HG03025 (cell line): ENCODE data around the gene PARD6B.
"Not testable (repeated sequence)": the region's sequence is repeated elsewhere in the genome, so short reads cannot be mapped to it uniquely, and the experiment has no call there.

Source experiments
- ATAC-seq: cut with Tn5 transposase; IDR thresholded peaks from one replicate; pipeline ENCODE4 v1.9.1; 2021; ENCODE audit warnings: mild to moderate bottlenecking, moderate library complexity; ENCODE audit not compliant: unreplicated experiment, low FRiP score

PARD6B gene

DNA sequence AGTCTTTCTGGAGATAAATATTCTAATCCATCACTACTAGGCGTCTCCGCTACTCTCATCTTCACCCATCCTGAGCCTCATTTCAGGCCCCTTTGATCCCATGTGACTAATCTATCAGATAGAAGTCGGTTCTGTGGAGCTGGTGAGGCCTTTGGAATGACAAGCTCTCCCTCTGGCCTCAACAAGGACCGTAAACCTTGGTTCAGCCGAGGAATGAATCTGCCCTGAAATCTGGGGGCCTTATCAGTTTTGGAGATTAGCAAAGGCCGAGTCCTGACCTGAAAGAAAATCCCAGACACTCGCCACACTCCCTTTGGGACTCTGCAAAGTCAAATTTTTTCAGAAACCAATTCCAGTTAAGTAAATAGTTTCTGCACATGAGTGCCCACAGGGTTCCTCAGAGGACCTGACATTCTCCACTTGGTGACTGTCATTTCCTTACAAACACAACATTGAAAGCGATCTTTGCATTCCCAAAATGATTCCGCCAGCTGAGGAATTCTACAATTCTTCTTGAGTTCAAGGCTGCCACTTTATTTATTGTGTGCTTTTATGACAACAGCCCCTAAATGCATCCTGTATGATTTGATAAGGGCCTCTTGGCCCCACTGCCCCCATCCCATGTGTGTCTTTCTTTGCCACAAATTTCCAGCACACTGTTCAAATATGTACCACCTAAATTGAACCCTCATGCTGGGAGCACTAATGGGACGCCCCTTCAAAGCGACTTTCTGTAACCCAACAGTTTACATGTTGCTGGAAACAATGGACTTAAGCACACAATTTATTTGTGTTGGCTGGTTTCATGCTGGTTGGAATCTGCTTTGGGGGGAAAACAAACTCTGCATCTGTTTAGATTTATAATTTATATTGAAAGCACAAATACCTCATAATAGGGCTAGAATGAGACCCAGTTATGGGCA is 30.1 kb upstream of the PARD6B start:
- no peak for ATAC-seq

GRCh38 chr20:50703651-50704438 is 27.5 kb upstream of the PARD6B start:
- not testable (repeated sequence) for ATAC-seq

DNA sequence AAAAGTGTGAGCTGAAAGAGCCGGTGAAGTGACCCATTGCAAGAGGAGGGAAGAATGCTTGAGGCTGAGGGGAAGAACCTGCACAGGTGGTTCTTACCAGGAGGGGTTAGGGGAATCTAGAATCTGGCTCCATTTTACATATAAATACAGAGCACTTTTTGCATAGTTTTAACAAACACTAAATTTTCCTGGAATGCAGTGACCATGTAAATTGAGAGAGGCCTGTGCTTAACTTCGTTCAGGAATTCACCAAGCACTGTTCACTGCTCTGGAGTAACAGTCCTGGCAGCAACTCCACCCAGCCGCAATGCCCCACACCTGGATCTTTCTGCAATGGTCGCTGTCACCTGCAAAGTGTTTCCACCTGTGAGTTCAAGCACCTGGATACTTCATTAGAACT is 26.9 kb upstream of the PARD6B start:
- no peak for ATAC-seq

GRCh38 chr20:50704971-50705370 is 26.4 kb upstream of the PARD6B start:
- no peak for ATAC-seq

GRCh38 chr20:50708845-50709635 is 22.3 kb upstream of the PARD6B start:
- ATAC-seq: no peak

- no peak for ATAC-seq
Measured at GRCh38 chr20:50709636-50709973, 21.8 kb upstream of the PARD6B start.

DNA sequence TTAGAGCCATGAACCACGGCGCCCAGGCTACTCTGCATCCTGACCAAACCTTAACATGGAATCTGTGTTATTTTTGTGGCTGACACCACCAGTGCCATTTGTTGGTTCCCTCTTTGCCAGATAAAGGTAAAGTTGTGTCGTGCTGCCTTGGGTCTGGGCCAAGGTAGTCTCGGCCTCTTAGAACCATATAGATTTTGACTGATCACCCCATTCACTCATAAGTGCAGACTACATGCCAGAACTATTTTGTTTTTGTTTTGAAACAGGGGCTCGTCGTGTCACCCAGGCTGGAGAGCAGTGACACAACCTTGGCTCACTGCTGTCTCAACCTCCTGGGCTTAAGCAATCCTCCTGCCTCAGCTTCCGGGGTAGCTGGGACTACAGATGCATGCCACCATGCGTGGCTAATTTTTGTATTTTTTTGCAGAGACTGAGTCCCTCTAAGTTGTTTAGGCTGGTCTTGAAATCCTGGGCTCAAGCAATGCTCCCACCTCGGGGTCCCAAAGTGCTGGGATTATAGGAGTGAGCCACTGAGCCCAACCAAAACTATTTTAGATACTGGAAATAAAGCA is 20.8 kb upstream of the PARD6B start:
- no peak for ATAC-seq

- no peak for ATAC-seq
Measured at GRCh38 chr20:50711113-50711825, 20.1 kb upstream of the PARD6B start.

DNA sequence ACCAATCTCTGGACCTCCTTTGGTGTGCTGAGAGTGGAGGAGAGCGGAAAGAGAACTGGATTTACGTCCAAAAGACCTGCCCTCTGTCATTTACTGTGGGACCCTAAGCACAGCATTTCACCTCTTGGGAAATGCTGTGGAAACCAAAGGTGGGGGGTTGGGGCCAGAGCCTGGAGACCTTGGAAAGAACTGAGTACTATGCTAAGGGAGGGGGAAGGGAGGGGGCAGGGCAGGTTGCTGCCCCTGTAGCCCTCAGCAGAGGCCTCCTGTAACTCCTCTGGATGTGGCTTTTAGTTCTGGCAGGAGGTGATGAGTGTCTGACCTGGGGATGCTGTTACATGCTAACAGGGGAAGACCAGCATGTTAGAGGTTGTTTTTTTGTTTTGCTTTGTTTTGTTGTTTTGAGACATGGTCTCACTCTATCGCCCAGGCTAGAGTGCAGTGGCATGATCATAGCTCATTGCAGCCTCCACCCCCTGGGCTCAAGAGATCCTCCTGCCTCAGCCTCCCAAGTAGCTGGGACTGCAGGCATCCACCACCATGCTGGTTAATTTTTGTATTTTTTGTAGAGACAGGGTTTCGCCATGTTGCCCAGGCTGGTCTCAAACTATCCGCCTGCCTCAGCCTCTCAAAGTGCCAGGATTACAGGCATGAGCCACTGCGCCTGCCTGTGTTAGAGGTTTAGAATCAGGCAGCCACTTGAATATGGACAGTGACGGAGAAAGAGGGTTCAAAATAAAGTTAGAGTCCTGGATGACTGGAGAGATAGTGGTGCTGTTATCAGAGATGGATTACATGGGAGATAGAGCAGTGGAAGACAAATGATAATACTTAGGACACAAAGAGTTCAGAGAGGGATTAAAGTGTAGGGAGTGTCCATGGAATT is 18.4 kb upstream of the PARD6B start:
- no peak for ATAC-seq

DNA sequence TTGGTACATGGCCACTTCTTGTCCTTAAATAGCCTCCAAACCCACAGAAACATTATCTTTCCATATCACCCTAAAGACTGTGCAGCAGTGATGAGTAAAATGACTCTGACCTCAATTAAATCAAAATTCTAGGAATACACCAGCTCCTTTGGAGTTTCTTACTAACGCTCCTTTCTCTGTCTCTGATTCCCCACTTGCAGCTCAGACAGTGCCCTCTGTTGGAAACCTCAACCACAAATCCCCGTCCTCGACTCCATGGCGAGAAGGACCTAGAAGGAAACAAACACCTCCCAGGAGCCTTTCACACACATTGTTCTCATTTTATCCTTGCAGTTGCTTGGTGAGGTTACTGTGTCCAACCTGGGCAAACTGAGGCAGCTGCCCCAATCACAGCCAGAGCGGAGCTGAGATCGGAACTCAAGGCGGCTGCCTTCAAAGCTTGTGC is 17.7 kb upstream of the PARD6B start:
- no peak for ATAC-seq

DNA sequence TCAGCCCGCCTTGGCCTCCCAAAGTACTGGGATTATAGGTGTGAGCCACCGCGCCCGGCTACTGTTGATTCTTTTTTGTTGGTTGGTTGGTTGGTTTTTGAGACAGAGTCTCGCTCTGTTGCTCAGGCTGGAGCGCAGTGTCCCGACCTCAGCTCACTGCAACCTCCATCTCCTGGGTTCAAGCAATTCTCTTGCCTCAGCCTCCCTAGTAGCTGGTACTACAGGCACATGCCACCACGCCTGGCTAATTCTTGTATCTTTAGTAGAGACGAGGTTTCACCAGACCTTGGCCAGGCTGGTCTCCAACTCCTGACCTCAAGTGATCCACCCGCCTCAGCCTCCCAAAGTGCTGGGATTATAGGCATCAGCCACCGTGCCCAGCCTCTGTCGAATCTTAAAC is 17.0 kb upstream of the PARD6B start:
- ATAC-seq: not testable (repeated sequence)

GRCh38 chr20:50715694-50716093 is 15.7 kb upstream of the PARD6B start:
- ATAC-seq: no peak

- ATAC-seq: no peak
Measured at GRCh38 chr20:50716518-50716917, 14.9 kb upstream of the PARD6B start.

GRCh38 chr20:50717312-50717711 is 14.1 kb upstream of the PARD6B start:
- no peak for ATAC-seq

DNA sequence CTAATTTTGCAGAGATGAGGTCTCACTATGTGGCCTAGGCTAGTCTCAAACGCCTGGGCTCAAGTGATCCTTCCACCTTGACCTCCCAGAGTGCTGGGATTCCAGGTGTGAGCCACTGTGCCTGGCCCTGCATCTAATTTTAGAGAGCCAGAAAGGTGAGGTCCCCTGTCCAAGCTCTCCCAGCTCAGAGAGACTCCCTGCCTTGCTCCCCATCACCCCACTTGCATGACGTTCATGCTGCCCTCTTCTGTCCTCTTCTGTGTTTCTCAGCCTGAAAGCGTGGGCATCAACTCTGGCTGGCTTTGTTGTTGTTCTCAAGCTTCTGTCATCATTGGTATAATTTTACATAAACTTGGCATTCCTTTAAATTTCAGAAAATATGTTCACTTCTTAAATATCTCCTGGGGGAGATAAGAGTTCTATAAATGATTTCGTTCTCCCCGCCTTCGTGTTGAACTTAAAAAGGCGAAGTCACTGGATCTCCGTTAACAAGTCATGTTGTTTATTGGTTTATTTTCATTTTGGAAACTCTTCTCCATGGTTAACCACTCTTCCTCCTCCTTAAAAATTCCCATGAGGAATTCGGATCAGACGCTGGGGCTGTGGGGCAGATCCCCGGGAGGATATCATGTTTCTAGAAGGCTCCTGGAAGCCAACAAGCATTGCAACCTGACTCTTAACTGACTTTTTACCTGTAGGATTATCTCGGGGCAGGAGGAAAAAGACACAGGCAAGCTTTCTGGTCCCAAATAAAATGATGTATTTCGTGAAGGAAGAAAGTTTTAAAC is 13.2 kb upstream of the PARD6B start:
- no peak for ATAC-seq

GRCh38 chr20:50719328-50719727 is 12.1 kb upstream of the PARD6B start:
- no peak for ATAC-seq

GRCh38 chr20:50720026-50720425 is 11.4 kb upstream of the PARD6B start:
- no peak for ATAC-seq

GRCh38 chr20:50720582-50720981 is 10.8 kb upstream of the PARD6B start:
- no peak for ATAC-seq
